HUES64 (cell line): Measurements from ENCODE around the gene ZHX3.

ENCODE experiments used
- H3K27ac ChIP-seq: 2 replicates; pipeline ENCODE4 v1.7.0; 2013; ENCODE audit warnings: low read depth, low read length, inconsistent platforms
- H3K27me3 ChIP-seq: 2 replicates; pipeline ENCODE4 v1.6.1; 2013; ENCODE audit warnings: mild to moderate bottlenecking, low read length; ENCODE audit not compliant: insufficient read depth
- H3K36me3 ChIP-seq: 2 replicates; pipeline ENCODE4 v1.6.1; 2013; ENCODE audit warnings: mild to moderate bottlenecking, low read length; ENCODE audit not compliant: insufficient read depth
- H3K4me1 ChIP-seq: 2 replicates; pipeline ENCODE4 v1.6.1; 2013; ENCODE audit warnings: mild to moderate bottlenecking, low read length, moderate library complexity; ENCODE audit not compliant: insufficient read depth
- H3K4me3 ChIP-seq: 2 replicates; pipeline ENCODE4 v1.5.1; 2013; ENCODE audit warnings: mild to moderate bottlenecking, low read length, moderate library complexity
- H3K9ac ChIP-seq: 2 replicates; pipeline ENCODE4 v1.6.1; 2013; ENCODE audit warnings: mild to moderate bottlenecking, low read depth, low read length
- H3K9me3 ChIP-seq: 2 replicates; pipeline ENCODE4 v1.6.1; 2013; ENCODE audit warnings: low read depth, low read length; ENCODE audit not compliant: insufficient read depth
- WGBS: fragments of 150-250, 120-280 bp; methylation state at CpG from one replicate; pipeline ENCODE4 v1.1.7; 2013; ENCODE audit warnings: missing lambda C conversion rate; 5-methylcytosine and 5-hydroxymethylcytosine counted together

Gene ZHX3

GRCh38 chr20:41166201-41167117 is 151.1 kb downstream of the ZHX3 start:
- WGBS = 97% methylated on average over 27 of the region's 27 CpGs
- Histone ChIP-seq H3K9me3 (no peaks in the 10 kb centered on the region), H3K9ac (no peak overlapping the region), H3K4me3 (no peak overlapping the region), H3K36me3 (peaks cover 96% of the 10 kb centered on the region), H3K27me3 (no peaks in the 10 kb centered on the region), H3K4me1 (no peaks in the 10 kb centered on the region), H3K27ac (no peak overlapping the region)

GRCh38 chr20:41165001-41165882 is 152.3 kb downstream of the ZHX3 start:
- Histone ChIP-seq H3K9ac (no peak overlapping the region), H3K4me1 (no peaks in the 10 kb centered on the region), H3K4me3 (no peak overlapping the region), H3K27me3 (no peaks in the 10 kb centered on the region), H3K27ac (no peak overlapping the region), H3K9me3 (no peaks in the 10 kb centered on the region), H3K36me3 (peaks cover 98% of the 10 kb centered on the region)
- 96% methylated on average over 24 of the region's 24 CpGs for WGBS

- peaks cover 96% of the 10 kb centered on the region for H3K36me3 ChIP-seq
- 95% methylated on average over 11 of the region's 11 CpGs for WGBS
- H3K4me3 ChIP-seq = no peak overlapping the region
- H3K4me1 ChIP-seq = no peaks in the 10 kb centered on the region
- H3K27me3 ChIP-seq = no peaks in the 10 kb centered on the region
- no peaks in the 10 kb centered on the region for H3K9me3 ChIP-seq
- no peak overlapping the region for H3K27ac ChIP-seq
- H3K9ac ChIP-seq = no peak overlapping the region
These were observed 153.7 kb downstream of the ZHX3 start for GRCh38 chr20:41163821-41164220.

- Histone ChIP-seq H3K36me3 (peaks cover 82% of the 10 kb centered on the region), H3K9me3 (no peaks in the 10 kb centered on the region), H3K4me3 (no peak overlapping the region), H3K4me1 (0 out of 2 replicates have a peak, but pooled peaks cover 3% of the 10 kb centered on the region), H3K9ac (no peak overlapping the region), H3K27me3 (no peaks in the 10 kb centered on the region), H3K27ac (no peak overlapping the region)
- 96% methylated on average over 11 of the region's 11 CpGs for WGBS
These were observed 155.1 kb downstream of the ZHX3 start for GRCh38 chr20:41162396-41162795.

GRCh38 chr20:41161886-41162285 is 155.6 kb downstream of the ZHX3 start:
- H3K27ac ChIP-seq = no peak overlapping the region
- no peak overlapping the region for H3K4me3 ChIP-seq
- no peaks in the 10 kb centered on the region for H3K27me3 ChIP-seq
- 100% methylated on average over 1 of the region's 1 CpG for WGBS
- no peak overlapping the region for H3K9ac ChIP-seq
- peaks cover 77% of the 10 kb centered on the region for H3K36me3 ChIP-seq
- H3K9me3 ChIP-seq = no peaks in the 10 kb centered on the region
- 0 out of 2 replicates have a peak, but pooled peaks cover 3% of the 10 kb centered on the region for H3K4me1 ChIP-seq

GRCh38 chr20:41160686-41161085 is 156.8 kb downstream of the ZHX3 start:
- Histone ChIP-seq H3K4me3 (no peak overlapping the region), H3K27ac (no peak overlapping the region), H3K4me1 (0 out of 2 replicates have a peak, but pooled peaks cover 3% of the 10 kb centered on the region), H3K9ac (no peak overlapping the region), H3K27me3 (no peaks in the 10 kb centered on the region), H3K36me3 (peaks cover 66% of the 10 kb centered on the region), H3K9me3 (no peaks in the 10 kb centered on the region)
- 94% methylated on average over 2 of the region's 2 CpGs for WGBS

GRCh38 chr20:41159547-41159946 is 158.0 kb downstream of the ZHX3 start:
- Histone ChIP-seq H3K9ac (no peak overlapping the region), H3K27me3 (no peaks in the 10 kb centered on the region), H3K4me3 (no peak overlapping the region), H3K36me3 (peaks cover 64% of the 10 kb centered on the region), H3K4me1 (peaks cover 8% of the 10 kb centered on the region), H3K9me3 (no peaks in the 10 kb centered on the region), H3K27ac (no peak overlapping the region)
- 90% methylated on average over 10 of the region's 10 CpGs for WGBS

- Histone ChIP-seq H3K4me3 (no peak overlapping the region), H3K4me1 (peaks cover 13% of the 10 kb centered on the region), H3K9ac (no peak overlapping the region), H3K36me3 (peaks cover 50% of the 10 kb centered on the region), H3K27me3 (no peaks in the 10 kb centered on the region), H3K9me3 (no peaks in the 10 kb centered on the region), H3K27ac (no peak overlapping the region)
- 81% methylated on average over 6 of the region's 6 CpGs for WGBS
These were observed 159.4 kb downstream of the ZHX3 start for GRCh38 chr20:41158082-41158625.

- WGBS = 93% methylated on average over 7 of the region's 7 CpGs
- no peak overlapping the region for H3K9ac ChIP-seq
- no peak overlapping the region for H3K27ac ChIP-seq
- H3K4me3 ChIP-seq = no peak overlapping the region
- H3K27me3 ChIP-seq = no peaks in the 10 kb centered on the region
- H3K36me3 ChIP-seq = peaks cover 22% of the 10 kb centered on the region
- no peaks in the 10 kb centered on the region for H3K9me3 ChIP-seq
- peaks cover 13% of the 10 kb centered on the region for H3K4me1 ChIP-seq
These were observed 162.3 kb downstream of the ZHX3 start for GRCh38 chr20:41155261-41155660.

- no peaks in the 10 kb centered on the region for H3K27me3 ChIP-seq
- no peak overlapping the region for H3K27ac ChIP-seq
- no peak overlapping the region for H3K9ac ChIP-seq
- H3K4me1 ChIP-seq = peaks cover 13% of the 10 kb centered on the region
- peaks cover 16% of the 10 kb centered on the region for H3K36me3 ChIP-seq
- H3K4me3 ChIP-seq = no peak overlapping the region
- WGBS = 88% methylated on average over 8 of the region's 8 CpGs
- H3K9me3 ChIP-seq = no peaks in the 10 kb centered on the region
These were observed 162.9 kb downstream of the ZHX3 start for GRCh38 chr20:41154436-41155176.
